Measurements from ENCODE around the gene PRICKLE2.

Gene PRICKLE2, protein sequence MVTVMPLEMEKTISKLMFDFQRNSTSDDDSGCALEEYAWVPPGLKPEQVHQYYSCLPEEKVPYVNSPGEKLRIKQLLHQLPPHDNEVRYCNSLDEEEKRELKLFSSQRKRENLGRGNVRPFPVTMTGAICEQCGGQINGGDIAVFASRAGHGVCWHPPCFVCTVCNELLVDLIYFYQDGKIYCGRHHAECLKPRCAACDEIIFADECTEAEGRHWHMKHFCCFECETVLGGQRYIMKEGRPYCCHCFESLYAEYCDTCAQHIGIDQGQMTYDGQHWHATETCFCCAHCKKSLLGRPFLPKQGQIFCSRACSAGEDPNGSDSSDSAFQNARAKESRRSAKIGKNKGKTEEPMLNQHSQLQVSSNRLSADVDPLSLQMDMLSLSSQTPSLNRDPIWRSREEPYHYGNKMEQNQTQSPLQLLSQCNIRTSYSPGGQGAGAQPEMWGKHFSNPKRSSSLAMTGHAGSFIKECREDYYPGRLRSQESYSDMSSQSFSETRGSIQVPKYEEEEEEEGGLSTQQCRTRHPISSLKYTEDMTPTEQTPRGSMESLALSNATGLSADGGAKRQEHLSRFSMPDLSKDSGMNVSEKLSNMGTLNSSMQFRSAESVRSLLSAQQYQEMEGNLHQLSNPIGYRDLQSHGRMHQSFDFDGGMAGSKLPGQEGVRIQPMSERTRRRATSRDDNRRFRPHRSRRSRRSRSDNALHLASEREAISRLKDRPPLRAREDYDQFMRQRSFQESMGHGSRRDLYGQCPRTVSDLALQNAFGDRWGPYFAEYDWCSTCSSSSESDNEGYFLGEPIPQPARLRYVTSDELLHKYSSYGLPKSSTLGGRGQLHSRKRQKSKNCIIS

GRCh38 chr3:64224826-64225610, at the start of gene PRICKLE2:
Gene PRICKLE2 (minus strand): TSS chr3:64225466. CDS start chr3:64198927, 26,539 bp downstream.
- DNase-seq, result no peak

GRCh38 chr3:64272842-64273241, 47.6 kb upstream of the PRICKLE2 start:
- no peak for DNase-seq

DNA sequence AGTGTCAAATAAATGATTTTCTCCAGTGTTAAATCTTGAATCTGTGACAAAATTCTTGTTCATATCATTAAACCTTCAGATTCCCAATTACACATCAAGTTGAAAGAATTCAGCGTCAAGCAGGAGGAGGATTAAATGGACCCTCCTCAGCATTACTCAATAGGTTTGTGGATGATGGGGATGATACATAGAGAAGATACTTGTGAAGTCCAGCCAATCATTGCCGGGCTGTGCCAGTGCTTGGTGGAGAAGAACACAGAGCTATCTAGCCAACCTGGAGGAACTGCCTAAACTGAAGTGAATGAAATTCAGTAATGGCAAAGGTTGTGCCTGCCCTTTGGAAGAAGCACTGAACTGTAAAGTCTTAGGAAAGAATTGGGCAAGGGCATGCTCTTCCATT, 47.0 kb upstream of the PRICKLE2 start:
- no peak for DNase-seq

DNA sequence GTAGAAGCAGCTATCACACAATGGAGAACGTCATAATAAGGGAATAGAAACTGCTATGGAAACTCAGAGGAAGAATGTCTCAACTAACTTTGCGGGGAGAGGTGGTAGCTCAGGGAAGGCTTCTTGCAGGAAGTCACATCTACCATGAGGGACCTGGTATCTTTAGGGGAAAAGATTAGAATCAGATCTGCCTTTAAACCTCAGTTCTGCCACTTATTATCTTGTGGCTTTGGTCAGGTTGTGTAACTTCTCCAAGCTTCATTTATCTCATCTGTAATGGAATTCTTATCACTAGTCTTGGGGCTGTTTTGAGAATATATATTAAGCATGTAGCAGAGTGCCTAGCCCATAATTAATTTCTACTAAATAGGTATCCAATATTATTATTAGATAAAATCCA, 46.4 kb upstream of the PRICKLE2 start:
- DNase-seq, result no peak

- no peak for DNase-seq
Measured at GRCh38 chr3:64270866-64271260, 45.6 kb upstream of the PRICKLE2 start.

GRCh38 chr3:64270142-64270865, 45.0 kb upstream of the PRICKLE2 start:
- DNase-seq, result no peak

- DNase-seq, result no peak
Measured at GRCh38 chr3:64268926-64269325, 43.7 kb upstream of the PRICKLE2 start.

DNA sequence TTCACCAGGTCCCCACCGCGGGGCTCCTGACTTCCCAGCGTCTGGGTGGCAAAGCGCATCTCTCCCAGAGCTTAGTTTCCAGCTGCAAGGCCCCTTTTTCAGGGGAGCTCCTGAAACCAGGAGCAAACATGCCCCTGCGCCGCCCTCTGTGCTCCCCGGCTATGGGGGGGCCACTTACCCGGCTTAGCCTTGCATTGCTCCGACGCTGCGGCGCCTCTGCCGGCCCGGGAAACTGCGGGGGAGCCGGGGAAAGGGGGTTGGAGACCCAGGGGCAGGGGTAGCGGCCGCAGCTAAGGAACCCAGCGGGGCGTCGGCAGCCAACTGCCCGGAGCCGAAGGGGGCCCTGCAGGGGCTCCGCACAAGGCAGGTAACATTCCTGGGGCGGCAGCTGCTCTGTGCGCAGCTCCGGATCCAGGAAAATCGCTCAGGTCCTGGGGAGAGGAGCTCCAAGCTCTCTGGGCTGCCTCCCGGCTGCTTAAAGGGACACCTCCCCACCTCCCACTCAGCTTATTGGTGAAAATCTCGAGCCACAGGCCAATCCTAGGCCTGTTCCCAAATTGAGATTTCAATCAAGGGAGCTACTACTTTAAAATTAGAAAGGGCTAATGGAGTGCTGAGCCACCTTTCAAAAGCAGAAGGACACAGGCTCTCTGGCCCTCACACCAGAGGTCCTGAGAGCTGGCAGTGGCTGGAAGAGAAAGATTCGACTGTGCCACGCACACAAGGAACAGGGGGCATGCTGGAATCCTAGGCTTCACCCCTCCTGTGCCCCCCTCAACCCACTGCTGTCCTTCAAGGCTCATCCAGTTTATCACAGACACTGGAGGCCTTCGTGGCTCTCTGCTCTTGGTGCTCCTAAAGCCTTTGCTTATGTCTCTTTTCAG, 42.7 kb upstream of the PRICKLE2 start:
- DNase-seq, result no peak

DNA sequence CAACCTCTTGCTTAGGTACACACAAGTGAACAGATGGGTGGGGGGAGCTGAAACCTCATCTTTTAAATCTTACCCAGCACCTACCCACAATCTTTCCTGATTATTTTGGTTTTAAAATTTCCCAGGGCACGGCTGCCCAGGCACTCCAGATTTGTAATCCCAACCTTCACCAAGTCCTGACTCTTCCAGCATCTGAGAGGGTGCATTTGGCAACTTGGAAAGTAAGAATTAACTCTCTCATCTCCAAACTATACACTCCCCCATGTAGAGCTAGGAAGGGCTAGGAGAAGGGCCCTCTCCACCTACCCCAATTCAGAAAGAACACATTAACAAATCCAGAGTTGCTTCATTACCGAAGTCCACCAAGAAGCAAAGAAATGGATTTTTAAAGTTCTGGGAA, 41.7 kb upstream of the PRICKLE2 start:
- no peak for DNase-seq

DNA sequence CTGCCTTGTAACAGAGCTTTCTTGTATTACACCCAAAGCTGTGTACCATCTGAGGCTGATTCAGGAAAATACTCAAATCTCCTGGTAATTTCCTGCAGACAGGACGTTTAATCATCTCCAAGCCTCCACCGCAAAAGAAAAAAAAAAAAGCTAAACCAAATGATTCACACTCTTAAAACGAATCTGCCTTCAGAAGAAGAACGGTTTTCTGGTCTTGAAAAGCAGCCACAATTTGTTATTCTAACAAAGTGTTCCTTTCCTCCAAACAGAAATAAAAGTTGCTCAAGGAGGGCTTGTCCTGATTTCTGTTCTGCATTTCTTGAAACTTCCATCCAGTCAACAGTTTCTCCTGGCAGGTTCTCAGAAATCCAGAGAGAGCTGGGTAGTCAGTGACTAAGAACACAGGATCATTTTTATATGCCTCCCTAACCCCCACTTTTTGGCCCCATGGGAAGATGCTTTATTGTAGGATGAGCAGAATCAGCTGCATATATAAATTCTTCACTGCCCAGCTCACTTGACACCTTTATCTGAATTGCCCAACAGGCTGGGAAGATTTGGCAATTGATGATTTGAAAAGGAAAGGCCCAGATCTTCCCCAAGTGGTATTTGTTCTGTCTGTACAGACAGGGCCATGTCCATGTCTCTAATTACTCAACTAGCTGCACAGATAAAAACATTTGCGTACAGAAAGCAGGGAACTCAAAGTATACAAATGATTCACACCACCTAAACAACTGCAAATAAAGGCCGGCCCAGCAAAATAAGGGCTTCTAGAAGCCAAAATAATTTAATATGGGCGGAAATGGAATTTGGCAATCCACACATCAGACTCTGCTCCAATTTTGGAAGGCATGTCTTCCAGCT, 41.0 kb upstream of the PRICKLE2 start:
- DNase-seq, result no peak

- DNase-seq, result no peak
Measured at GRCh38 chr3:64265646-64266045, 40.4 kb upstream of the PRICKLE2 start.

GRCh38 chr3:64264501-64265109, 39.3 kb upstream of the PRICKLE2 start:
- DNase-seq, result no peak

- no peak for DNase-seq
Measured at GRCh38 chr3:64262574-64263114, 37.4 kb upstream of the PRICKLE2 start.

GRCh38 chr3:64260431-64260830, 35.2 kb upstream of the PRICKLE2 start:
- DNase-seq, result no peak

DNA sequence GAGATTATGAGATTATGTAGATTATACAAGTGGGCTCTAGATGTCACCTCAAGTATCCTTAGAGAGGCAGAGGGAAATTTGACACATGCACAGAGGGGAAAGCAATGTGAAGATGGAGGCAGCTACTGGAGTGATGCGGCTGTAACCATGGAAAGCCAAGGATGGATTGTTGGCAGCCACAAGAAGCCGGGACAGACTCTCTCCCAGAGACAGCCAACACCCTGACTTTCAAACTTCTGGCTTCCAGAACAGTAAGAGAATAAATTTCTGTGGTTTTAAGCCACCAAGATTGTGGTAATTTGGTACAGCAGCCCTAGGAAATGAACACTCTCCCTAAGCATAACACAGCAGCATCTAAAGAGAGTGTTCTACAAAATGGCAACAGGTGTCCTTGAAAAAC, 34.4 kb upstream of the PRICKLE2 start:
- no peak for DNase-seq

- DNase-seq, result no peak
Measured at GRCh38 chr3:64257100-64257755, 32.0 kb upstream of the PRICKLE2 start.

DNA sequence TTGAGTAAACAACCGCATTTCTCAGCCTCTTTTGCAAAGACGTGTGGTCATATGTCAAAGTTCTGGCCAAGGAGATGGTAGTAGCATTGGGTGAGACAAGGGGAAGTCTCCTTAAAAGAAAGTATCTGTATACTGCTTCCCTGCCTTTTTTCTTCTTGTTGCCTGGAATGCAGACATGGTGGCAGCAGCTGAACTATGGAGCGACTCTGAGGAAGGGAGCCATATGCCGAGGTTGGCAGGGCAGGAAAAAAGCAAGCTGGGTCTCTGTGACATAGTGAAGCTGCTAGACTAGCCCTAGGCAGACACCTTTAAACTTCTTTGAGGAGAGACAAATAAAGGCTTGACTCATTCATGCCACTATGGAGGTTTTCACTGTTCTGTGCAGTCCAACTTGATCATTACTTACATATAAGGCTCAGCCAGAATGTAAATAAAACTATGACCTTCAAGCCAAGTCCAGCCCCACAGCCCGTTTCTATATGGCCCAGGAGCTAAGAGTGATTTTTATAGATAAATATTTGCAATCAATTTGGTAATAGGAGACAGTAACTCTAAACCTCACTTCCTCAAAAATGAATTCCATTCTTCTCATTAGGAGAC, 30.6 kb upstream of the PRICKLE2 start:
- no peak for DNase-seq

DNA sequence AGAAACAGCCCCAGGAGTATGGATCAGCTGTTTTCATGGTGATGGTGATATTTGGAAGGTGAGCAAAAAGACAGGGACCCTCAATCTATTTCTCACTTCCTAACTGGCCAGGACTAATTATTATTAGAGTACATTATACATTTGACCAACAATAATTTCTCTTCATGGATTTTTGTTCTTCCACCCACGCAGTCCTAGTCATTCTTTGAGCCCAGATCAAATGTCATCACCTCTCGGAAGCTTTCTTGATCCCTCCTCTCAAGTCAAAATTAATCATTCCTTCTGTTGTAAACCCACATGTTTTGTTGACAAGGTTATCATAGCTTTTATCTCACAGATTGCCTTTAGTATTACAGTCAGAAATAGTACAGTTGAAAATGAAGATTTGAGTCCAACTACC, 29.2 kb upstream of the PRICKLE2 start:
- no peak for DNase-seq

- DNase-seq, result no peak
Measured at GRCh38 chr3:64253689-64254088, 28.4 kb upstream of the PRICKLE2 start.
